SK-N-SH (cell line): Measurements from ENCODE around the gene RGL1. TPM values are rescaled to one million over a fixed set of nuclear protein-coding genes. Genes with fewer than 3 reads are reported as not detected.

Experiments used
- CTCF ChIA-PET: fragments of 300-600, 350-600 bp; formaldehyde crosslinking; extraction: SDS; loops from one replicate; lab custom pipeline; 2021; lab: Yijun Ruan, JAX
- POLR2A ChIA-PET: fragments of 350-600 bp; sonication (Branson Sonifier 250); formaldehyde crosslinking; extraction: SDS; loops from one replicate; lab custom pipeline; 2020; ENCODE audit warnings: antibody characterized with exemption, inconsistent platforms; lab: Yijun Ruan, JAX
- DNase-seq: peaks from one replicate; pipeline ENCODE4 v3.0.0; 2012
- H2AFZ ChIP-seq: fragments of 200-600 bp; sonication (generic); 2 replicates; pipeline ENCODE4 v1.8.1; 2016; ENCODE audit warnings: antibody characterized with exemption, mild to moderate bottlenecking, low read depth
- H3F3A ChIP-seq: fragments of 200-600 bp; sonication (generic); replicated peaks from 2 replicates; pipeline ENCODE3; 2016; ENCODE audit warnings: antibody characterized with exemption, mild to moderate bottlenecking; ENCODE audit not compliant: insufficient read depth
- H3K27ac ChIP-seq, 2 experiments: fragments of 200-500 bp in 1 of 2; fragments of 200-600 bp in 1 of 2; sonication (Bioruptor generic) in 1 of 2; sonication (generic), shearing (Covaris generic) in 1 of 2; 2 replicates each; pipeline versions ENCODE4 v1.5.1 to v1.6.1; 2014 to 2016; ENCODE audit warnings: low read depth in 2 of 2, inconsistent platforms in 1 of 2, low read length in 1 of 2, mild to moderate bottlenecking in 1 of 2, mixed read lengths in 1 of 2
- H3K27me3 ChIP-seq: fragments of 200-600 bp; sonication (generic), shearing (Covaris generic); 2 replicates; pipeline ENCODE4 v1.6.1; 2016; ENCODE audit warnings: mixed run types; ENCODE audit not compliant: insufficient read depth
- H3K36me3 ChIP-seq, 2 experiments: fragments of 200-500 bp in 1 of 2; fragments of 200-600 bp in 1 of 2; sonication (Bioruptor generic) in 1 of 2; sonication (generic) in 1 of 2; replicated peaks in 1 of 2; 2 replicates each; pipeline versions ENCODE3 to v1.5.1; 2014 to 2016; ENCODE audit warnings: low read length in 1 of 2, mild to moderate bottlenecking in 1 of 2; ENCODE audit not compliant: insufficient read depth in 2 of 2, control insufficient read depth in 1 of 2
- H3K4me1 ChIP-seq, 2 experiments: fragments of 200-500 bp in 1 of 2; fragments of 200-600 bp in 1 of 2; sonication (Bioruptor generic) in 1 of 2; sonication (generic), shearing (Covaris generic) in 1 of 2; 2 replicates each; pipeline versions ENCODE4 v1.5.1 to v1.6.1; 2014 to 2016; ENCODE audit warnings: low read depth in 1 of 2, low read length in 1 of 2, mixed run types in 1 of 2; ENCODE audit not compliant: insufficient read depth in 2 of 2, control insufficient read depth in 1 of 2
- H3K4me2 ChIP-seq: fragments of 200-600 bp; sonication (generic), shearing (Covaris generic); 2 replicates; pipeline ENCODE4 v1.6.1; 2017; ENCODE audit warnings: mixed run types
- H3K4me3 ChIP-seq, 2 experiments: fragments of 200-500 bp in 1 of 2; fragments of 200-600 bp in 1 of 2; sonication (Bioruptor generic) in 1 of 2; sonication (generic), shearing (Covaris generic) in 1 of 2; 2 replicates each; pipeline versions ENCODE4 v1.5.1 to v1.8.1; 2014 to 2016; ENCODE audit warnings: low read depth in 2 of 2, inconsistent platforms in 1 of 2, low read length in 1 of 2, mild to moderate bottlenecking in 1 of 2, mixed read lengths in 1 of 2, moderate library complexity in 1 of 2
- H3K79me2 ChIP-seq: fragments of 200-600 bp; sonication (generic); 2 replicates; pipeline ENCODE4 v1.8.1; 2017; ENCODE audit warnings: mild to moderate bottlenecking; ENCODE audit not compliant: insufficient read depth
- H3K9ac ChIP-seq: fragments of 200-600 bp; sonication (generic); 2 replicates; pipeline ENCODE4 v1.6.1; 2017; ENCODE audit warnings: mixed run types
- H3K9me2 ChIP-seq: fragments of 200-600 bp; sonication (generic); 2 replicates; pipeline ENCODE4 v1.6.1; 2017; ENCODE audit warnings: mixed run types
- H3K9me3 ChIP-seq: fragments of 200-600 bp; sonication (generic); 2 replicates; pipeline ENCODE4 v1.6.1; 2017; ENCODE audit warnings: mixed run types, mild to moderate bottlenecking, moderate library complexity
- H4K20me1 ChIP-seq: fragments of 200-600 bp; sonication (generic); 2 replicates; pipeline ENCODE4 v1.6.1; 2017; ENCODE audit warnings: mild to moderate bottlenecking, mixed run types; ENCODE audit not compliant: insufficient read depth
- EP300 ChIP-seq, 2 experiments: IDR thresholded peaks; 2 replicates each; pipeline versions ENCODE4 v1.4.0 to v1.6.1; 2012; ENCODE audit warnings: borderline replicate concordance in 1 of 2, low read depth in 1 of 2, low read length in 1 of 2
- EZH2phosphoT487 ChIP-seq: fragments of 200-600 bp; sonication (generic); IDR thresholded peaks from 2 replicates; pipeline ENCODE4 v1.6.1; 2017; ENCODE audit warnings: low read depth, mixed run types, mild to moderate bottlenecking, antibody characterized with exemption, moderate library complexity, borderline replicate concordance
- FOXJ3 ChIP-seq: sonication (generic); formaldehyde crosslinking; IDR thresholded peaks from 2 replicates; pipeline ENCODE4 v1.5.1; 2020; ENCODE audit warnings: mild to moderate bottlenecking, missing genetic modification reagents
- NFIC ChIP-seq: IDR thresholded peaks from 2 replicates; pipeline ENCODE4 v1.4.0; 2012; ENCODE audit warnings: borderline replicate concordance
- NRF1 ChIP-seq: IDR thresholded peaks from 2 replicates; pipeline ENCODE4 v1.6.1; 2012; ENCODE audit warnings: low read depth, mild to moderate bottlenecking, low read length
- RCOR1 ChIP-seq: fragments of 150-350 bp; IDR thresholded peaks from 2 replicates; pipeline ENCODE4 v1.6.1; 2017; ENCODE audit warnings: antibody characterized with exemption, low read length
- RFX5 ChIP-seq: IDR thresholded peaks from 2 replicates; pipeline ENCODE4 v1.6.1; 2012; ENCODE audit warnings: mild to moderate bottlenecking, improper control_type of control experiment, low read length
- RXRA ChIP-seq: IDR thresholded peaks from 2 replicates; pipeline ENCODE4 v1.4.0; 2012; ENCODE audit warnings: low read depth, mild to moderate bottlenecking, borderline replicate concordance
- WGBS: methylation state at CpG from one replicate; pipeline ENCODE4 v1.1.6; 2017; ENCODE audit warnings: low lambda C conversion rate; 5-methylcytosine and 5-hydroxymethylcytosine counted together
- polyA plus RNA-seq, 3 experiments: library from polyadenylated mRNA; depleted of rRNA; stranded (reverse); fragments of >200 nt; gene quantifications; 2 replicates each; pipeline ENCODE4 v1.2.3, GENCODE V29; 2012
- TF ChIP-seq, protein P1 (sequence below): fragments of 150-350 bp; IDR thresholded peaks from 2 replicates; pipeline ENCODE4 v1.6.1; 2017; ENCODE audit warnings: antibody characterized with exemption, low read length, low read depth, borderline replicate concordance
- TF ChIP-seq, protein P2 (sequence below): IDR thresholded peaks from 2 replicates; pipeline ENCODE4 v1.4.0; 2012; ENCODE audit warnings: low read depth
- TF ChIP-seq, protein P3 (sequence below): IDR thresholded peaks from 2 replicates; pipeline ENCODE4 v1.4.0; 2012; ENCODE audit warnings: low read depth, borderline replicate concordance
- TF ChIP-seq, protein P4 (sequence below): IDR thresholded peaks from 2 replicates; pipeline ENCODE4 v1.4.0; 2012; ENCODE audit warnings: low read depth, borderline replicate concordance

The RGL1 gene
- polyA plus RNA-seq, 1 of the 3 experiments (the other 2 are of a cell fraction) = 8.3 TPM

DNA sequence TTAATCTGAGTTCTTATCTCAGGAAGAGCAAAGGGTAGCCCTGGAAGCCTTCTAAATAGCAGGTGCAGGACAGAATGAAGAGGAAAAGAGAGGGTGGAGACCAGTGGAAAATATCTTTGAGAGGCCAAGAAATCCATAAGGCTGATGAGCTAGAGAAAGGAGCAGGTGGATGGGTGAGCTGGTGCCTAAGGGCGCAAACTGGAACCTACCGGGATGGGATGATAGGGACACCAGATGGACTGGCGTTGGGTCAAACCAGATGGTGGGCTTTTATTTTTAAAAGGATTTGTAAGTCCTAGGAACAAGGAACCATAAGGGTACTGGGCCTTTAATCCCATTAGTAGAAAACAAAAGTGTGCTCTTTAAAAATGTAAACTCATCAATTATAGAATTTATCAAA is 59.7 kb downstream of the RGL1 start:
- Histone ChIP-seq H3K9me3 (no peaks in the 10 kb centered on the region), H3K27me3 (no peaks in the 10 kb centered on the region), H3K4me3 (no peak overlapping the region), H3K9ac (no peak overlapping the region), H3K27ac (no peak overlapping the region), H3K36me3 (peaks cover 5 to 20% of the 10 kb centered on the region in 2 experiments), H3K9me2 (no peaks in the 10 kb centered on the region), H3F3A (no peaks in the 10 kb centered on the region), H2AFZ (no peak overlapping the region), H3K4me1 (peaks cover 0 to 14% of the 10 kb centered on the region in 2 experiments; a peak in 2 of 4 replicates), H3K4me2 (no peak overlapping the region), H3K79me2 (no peaks in the 10 kb centered on the region), H4K20me1 (no peaks in the 10 kb centered on the region)
- no peak for DNase-seq
- CTCF ChIA-PET = interaction anchor here (0.7 to 1.7 kb wide), 2 partner anchors 12 to 14 kb away, joined by 3 to 4 read pairs; no protein-coding TSS in a partner anchor
- POLR2A ChIA-PET = no interaction called here
- 96% methylated on average over 3 of the region's 3 CpGs for WGBS
- TF ChIP-seq EZH2phosphoT487 (no peak), RXRA (no peak)
- TF ChIP-seq, protein P1, sequence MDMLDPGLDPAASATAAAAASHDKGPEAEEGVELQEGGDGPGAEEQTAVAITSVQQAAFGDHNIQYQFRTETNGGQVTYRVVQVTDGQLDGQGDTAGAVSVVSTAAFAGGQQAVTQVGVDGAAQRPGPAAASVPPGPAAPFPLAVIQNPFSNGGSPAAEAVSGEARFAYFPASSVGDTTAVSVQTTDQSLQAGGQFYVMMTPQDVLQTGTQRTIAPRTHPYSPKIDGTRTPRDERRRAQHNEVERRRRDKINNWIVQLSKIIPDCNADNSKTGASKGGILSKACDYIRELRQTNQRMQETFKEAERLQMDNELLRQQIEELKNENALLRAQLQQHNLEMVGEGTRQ = no peak

DNA sequence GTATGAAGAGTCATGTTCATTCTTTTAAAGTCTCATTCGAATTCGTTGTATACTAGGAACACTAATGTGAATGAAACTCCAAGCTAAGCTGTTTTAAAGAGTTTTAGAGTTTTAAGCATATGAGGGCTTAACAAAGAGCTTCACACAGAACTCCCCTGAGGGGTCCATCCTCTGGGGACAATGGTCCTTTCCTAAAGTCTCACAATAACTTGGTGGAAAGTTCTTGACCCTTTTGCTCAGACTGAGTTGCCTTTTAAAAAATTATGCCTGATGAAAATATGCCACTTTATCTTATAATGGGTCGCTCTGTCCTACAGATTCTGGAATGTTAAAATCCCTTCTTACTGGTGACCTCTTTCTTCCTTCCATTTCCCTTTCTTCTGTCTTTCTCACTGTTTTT is 64.3 kb downstream of the RGL1 start:
- H3K79me2 ChIP-seq = no peaks in the 10 kb centered on the region
- H3F3A ChIP-seq = no peaks in the 10 kb centered on the region
- no peak overlapping the region for H3K4me2 ChIP-seq
- H3K27me3 ChIP-seq = no peaks in the 10 kb centered on the region
- H3K36me3 ChIP-seq = peaks cover 5 to 29% of the 10 kb centered on the region in 2 experiments
- WGBS = 93% methylated on average over 3 of the region's 3 CpGs
- POLR2A ChIA-PET = no interaction called here
- H3K9me2 ChIP-seq = no peaks in the 10 kb centered on the region
- no peak for DNase-seq
- no peak overlapping the region for H2AFZ ChIP-seq
- TF ChIP-seq NFIC (no peak), RFX5 (no peak), EP300 (IDR thresholded peaks at IDR 0.05; ENCODE audit: borderline replicate concordance in 1 of 2, low read depth in 1 of 2, low read length in 1 of 2) (no peak), RCOR1 (no peak), NRF1 (no peak), FOXJ3 (CRISPR knock-in tag) (no peak)
- TF ChIP-seq, protein P2, sequence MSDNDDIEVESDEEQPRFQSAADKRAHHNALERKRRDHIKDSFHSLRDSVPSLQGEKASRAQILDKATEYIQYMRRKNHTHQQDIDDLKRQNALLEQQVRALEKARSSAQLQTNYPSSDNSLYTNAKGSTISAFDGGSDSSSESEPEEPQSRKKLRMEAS = no peak
- TF ChIP-seq, protein P3, sequence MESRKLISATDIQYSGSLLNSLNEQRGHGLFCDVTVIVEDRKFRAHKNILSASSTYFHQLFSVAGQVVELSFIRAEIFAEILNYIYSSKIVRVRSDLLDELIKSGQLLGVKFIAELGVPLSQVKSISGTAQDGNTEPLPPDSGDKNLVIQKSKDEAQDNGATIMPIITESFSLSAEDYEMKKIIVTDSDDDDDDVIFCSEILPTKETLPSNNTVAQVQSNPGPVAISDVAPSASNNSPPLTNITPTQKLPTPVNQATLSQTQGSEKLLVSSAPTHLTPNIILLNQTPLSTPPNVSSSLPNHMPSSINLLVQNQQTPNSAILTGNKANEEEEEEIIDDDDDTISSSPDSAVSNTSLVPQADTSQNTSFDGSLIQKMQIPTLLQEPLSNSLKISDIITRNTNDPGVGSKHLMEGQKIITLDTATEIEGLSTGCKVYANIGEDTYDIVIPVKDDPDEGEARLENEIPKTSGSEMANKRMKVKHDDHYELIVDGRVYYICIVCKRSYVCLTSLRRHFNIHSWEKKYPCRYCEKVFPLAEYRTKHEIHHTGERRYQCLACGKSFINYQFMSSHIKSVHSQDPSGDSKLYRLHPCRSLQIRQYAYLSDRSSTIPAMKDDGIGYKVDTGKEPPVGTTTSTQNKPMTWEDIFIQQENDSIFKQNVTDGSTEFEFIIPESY = no peak
- TF ChIP-seq, protein P4, sequence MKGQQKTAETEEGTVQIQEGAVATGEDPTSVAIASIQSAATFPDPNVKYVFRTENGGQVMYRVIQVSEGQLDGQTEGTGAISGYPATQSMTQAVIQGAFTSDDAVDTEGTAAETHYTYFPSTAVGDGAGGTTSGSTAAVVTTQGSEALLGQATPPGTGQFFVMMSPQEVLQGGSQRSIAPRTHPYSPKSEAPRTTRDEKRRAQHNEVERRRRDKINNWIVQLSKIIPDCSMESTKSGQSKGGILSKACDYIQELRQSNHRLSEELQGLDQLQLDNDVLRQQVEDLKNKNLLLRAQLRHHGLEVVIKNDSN = no peak
- no peak overlapping the region for H3K4me3 ChIP-seq
- H3K9me3 ChIP-seq = no peaks in the 10 kb centered on the region
- peaks cover 4 to 15% of the 10 kb centered on the region in 2 experiments; a peak in 3 of 4 replicates for H3K4me1 ChIP-seq
- no peaks in the 10 kb centered on the region for H4K20me1 ChIP-seq
- H3K27ac ChIP-seq = no peak overlapping the region
- H3K9ac ChIP-seq = no peak overlapping the region
- CTCF ChIA-PET = interaction anchor here (1.1 kb wide), 1 partner anchor 214 kb away, joined by 4 read pairs; no protein-coding TSS in a partner anchor
